Loucy (cell line): ENCODE measurements around the gene USF2.
A peak's percentile ranks its signal among the peaks of the same experiment; 100 is the strongest.

Experiments
- H2AFZ ChIP-seq: fragments of 200-600 bp; sonication (generic); 2 replicates; pipeline ENCODE4 v1.6.0; 2016; ENCODE audit warnings: antibody characterized with exemption, mild to moderate bottlenecking, low read length, moderate library complexity
- H3F3A ChIP-seq: fragments of 200-600 bp; 2 replicates; pipeline ENCODE4 v1.6.0; 2016; ENCODE audit warnings: antibody characterized with exemption, low read depth, mild to moderate bottlenecking
- H3K27me3 ChIP-seq: fragments of 200-600 bp; sonication (generic); 2 replicates; pipeline ENCODE4 v1.6.1; 2014; ENCODE audit warnings: low read length, mild to moderate bottlenecking; ENCODE audit not compliant: insufficient read depth, poor library complexity, severe bottlenecking
- H3K36me3 ChIP-seq: fragments of 200-600 bp; sonication (generic); 2 replicates; pipeline ENCODE4 v1.6.1; 2016; ENCODE audit warnings: low read length; ENCODE audit not compliant: insufficient read depth
- H3K4me1 ChIP-seq: fragments of 200-600 bp; sonication (generic); 2 replicates; pipeline ENCODE4 v1.5.1; 2014; ENCODE audit warnings: low read length, mild to moderate bottlenecking; ENCODE audit not compliant: insufficient read depth, poor library complexity, severe bottlenecking
- H3K4me2 ChIP-seq: fragments of 200-600 bp; sonication (generic); 2 replicates; pipeline ENCODE4 v1.6.0; 2014; ENCODE audit warnings: antibody characterized with exemption, low read length, low read depth, mild to moderate bottlenecking; ENCODE audit not compliant: poor library complexity, severe bottlenecking
- H3K4me3 ChIP-seq: fragments of 200-600 bp; sonication (generic); 2 replicates; pipeline ENCODE4 v1.5.1; 2014; ENCODE audit warnings: low read length, mild to moderate bottlenecking, mixed read lengths; ENCODE audit not compliant: poor library complexity, severe bottlenecking
- H3K79me2 ChIP-seq: fragments of 200-600 bp; sonication (generic); 2 replicates; pipeline ENCODE4 v1.6.1; 2014; ENCODE audit warnings: low read length; ENCODE audit not compliant: insufficient read depth
- H3K9ac ChIP-seq: fragments of 200-600 bp; sonication (generic); 2 replicates; pipeline ENCODE4 v1.6.0; 2014; ENCODE audit warnings: mild to moderate bottlenecking, low read depth, low read length, moderate library complexity; ENCODE audit not compliant: poor library complexity, severe bottlenecking
- H3K9me2 ChIP-seq: fragments of 200-600 bp; sonication (generic); replicated peaks from 2 replicates; pipeline ENCODE4 v1.6.1; 2016; ENCODE audit warnings: low read depth, low read length, mixed read lengths
- H3K9me3 ChIP-seq: fragments of 200-600 bp; sonication (generic); 2 replicates; pipeline ENCODE4 v1.6.1; 2014; ENCODE audit warnings: mild to moderate bottlenecking, antibody characterized with exemption, low read length, low read depth; ENCODE audit not compliant: insufficient read depth
- H4K20me1 ChIP-seq: fragments of 200-600 bp; sonication (generic); 2 replicates; pipeline ENCODE4 v1.6.0; 2014; ENCODE audit warnings: antibody characterized with exemption, low read length, mild to moderate bottlenecking; ENCODE audit not compliant: insufficient read depth, poor library complexity, severe bottlenecking
- CTCF ChIP-seq: fragments of 200-600 bp; sonication (generic); conservative IDR thresholded peaks from 2 replicates; pipeline ENCODE4 v1.5.1; 2014; ENCODE audit warnings: mild to moderate bottlenecking, antibody characterized with exemption, low read length
- EZH2phosphoT487 ChIP-seq: fragments of 200-600 bp; IDR thresholded peaks from 2 replicates; pipeline ENCODE4 v1.6.1; 2018; ENCODE audit warnings: antibody characterized with exemption, mild to moderate bottlenecking, moderate library complexity, borderline replicate concordance

USF2 gene

GRCh38 chr19:35328851-35329285 is 60.1 kb downstream of the USF2 start, which contains the start of gene CD22:
Gene CD22, plus strand, starts transcription at chr19:35329187. Its CDS starts 2,854 bp downstream, at chr19:35332041.
- TF ChIP-seq EZH2phosphoT487, result no peak
- no peak for TF ChIP-seq CTCF
- Histone ChIP-seq H3K79me2 (no peaks in the 10 kb centered on the region), H2AFZ (peak within 1 kb of the TSS; percentile 46), H3K9ac (no peak within 1 kb of the TSS), H3K9me3 (no peaks in the 10 kb centered on the region), H3K4me3 (no peak within 1 kb of the TSS), H3K4me1 (peaks cover 19% of the 10 kb centered on the region), H3K4me2 (peak within 1 kb of the TSS; percentile 4), H4K20me1 (no peaks in the 10 kb centered on the region), H3K9me2 (no peaks in the 10 kb centered on the region), H3F3A (peaks cover 6% of the 10 kb centered on the region; the same call in 1 of the 2 replicates), H3K36me3 (no peaks in the 10 kb centered on the region), H3K27me3 (no peaks in the 10 kb centered on the region)

- Histone ChIP-seq H3K4me1 (peaks cover 19% of the 10 kb centered on the region), H3K36me3 (no peaks in the 10 kb centered on the region), H3K4me3 (no peak overlapping the region), H3K9ac (no peak overlapping the region), H3K9me3 (no peaks in the 10 kb centered on the region), H3K27me3 (no peaks in the 10 kb centered on the region), H4K20me1 (no peaks in the 10 kb centered on the region), H3K4me2 (peak overlapping the region; percentile 4), H2AFZ (peak overlapping the region; percentile 46; the same call in 1 of the 2 replicates), H3K9me2 (no peaks in the 10 kb centered on the region), H3K79me2 (no peaks in the 10 kb centered on the region), H3F3A (peaks cover 6% of the 10 kb centered on the region; the same call in 1 of the 2 replicates)
- TF ChIP-seq CTCF (no peak), EZH2phosphoT487 (no peak)
Observed at GRCh38 chr19:35329323-35329722, 60.6 kb downstream of the USF2 start.
